Astrocyte of the cerebellum (primary cell): ENCODE data around the gene KCNIP4.

Experiments
- DNase-seq: peaks from one replicate; pipeline ENCODE4 v3.0.0-alpha.2; 2011; ENCODE audit warnings: low read depth
- H3K4me3 ChIP-seq: 2 replicates; pipeline ENCODE4 v1.5.1; 2011; ENCODE audit warnings: mild to moderate bottlenecking, low read depth, low read length, moderate library complexity
- CTCF ChIP-seq: IDR thresholded peaks from 2 replicates; pipeline ENCODE4 v1.5.1; 2012; ENCODE audit warnings: low read length, low read depth, moderate library complexity, mild to moderate bottlenecking; ENCODE audit errors: missing control alignments
- in situ Hi-C: cut with HindIII; loops from 2 replicates; pipeline ENCODE4 v1.10.0; 2017; ENCODE audit warnings: low sequenced_read_pairs

Gene KCNIP4

GRCh38 chr4:20698382-20698781, 1250.2 kb downstream of the KCNIP4 start:
- no peak for TF ChIP-seq CTCF
- DNase-seq: no peak
- H3K4me3 ChIP-seq: no peak overlapping the region
- in situ Hi-C loops: no loop called here

DNA sequence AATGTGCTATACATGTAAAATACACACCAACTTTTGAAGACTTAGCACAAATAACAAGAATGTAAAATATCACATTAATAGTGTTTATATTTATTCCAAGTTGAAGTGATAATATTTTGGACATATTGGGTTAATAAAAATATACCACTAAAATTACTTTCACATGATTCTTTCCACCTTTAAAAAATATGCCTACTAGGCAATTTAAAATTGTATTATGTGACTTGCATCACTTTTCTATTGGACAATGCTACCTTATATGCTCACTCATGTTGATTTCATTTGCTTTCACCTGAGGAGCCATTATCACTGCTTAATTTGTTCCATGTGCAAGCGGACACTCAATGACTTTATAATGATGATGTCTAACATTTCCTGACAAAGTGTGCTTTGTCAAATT, 1251.8 kb downstream of the KCNIP4 start:
- in situ Hi-C loops: no loop called here
- DNase-seq: no peak
- no peak overlapping the region for H3K4me3 ChIP-seq
- TF ChIP-seq CTCF: no peak

DNA sequence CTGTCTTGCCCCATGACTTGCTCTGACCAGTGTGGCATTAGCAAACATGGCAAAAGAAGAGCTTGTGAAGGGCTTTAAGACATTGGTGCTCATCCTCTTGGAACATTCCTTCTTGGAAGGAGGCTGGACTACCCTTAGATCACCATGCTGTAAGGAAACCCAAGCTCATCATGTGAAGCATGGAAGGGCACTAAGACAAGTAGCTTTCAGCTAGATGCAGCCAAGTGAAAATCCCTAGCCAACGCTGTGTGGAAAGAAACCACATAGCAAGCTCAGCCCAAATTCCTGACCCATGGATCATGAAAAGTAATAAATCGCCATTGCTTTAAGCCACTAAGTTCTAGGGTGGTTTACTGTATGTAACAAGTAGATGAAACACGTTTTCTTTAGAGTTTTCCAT, 1260.7 kb downstream of the KCNIP4 start:
- no peak for TF ChIP-seq CTCF
- no peak overlapping the region for H3K4me3 ChIP-seq
- peak; percentile 75 for DNase-seq
- in situ Hi-C loops: no loop called here

DNA sequence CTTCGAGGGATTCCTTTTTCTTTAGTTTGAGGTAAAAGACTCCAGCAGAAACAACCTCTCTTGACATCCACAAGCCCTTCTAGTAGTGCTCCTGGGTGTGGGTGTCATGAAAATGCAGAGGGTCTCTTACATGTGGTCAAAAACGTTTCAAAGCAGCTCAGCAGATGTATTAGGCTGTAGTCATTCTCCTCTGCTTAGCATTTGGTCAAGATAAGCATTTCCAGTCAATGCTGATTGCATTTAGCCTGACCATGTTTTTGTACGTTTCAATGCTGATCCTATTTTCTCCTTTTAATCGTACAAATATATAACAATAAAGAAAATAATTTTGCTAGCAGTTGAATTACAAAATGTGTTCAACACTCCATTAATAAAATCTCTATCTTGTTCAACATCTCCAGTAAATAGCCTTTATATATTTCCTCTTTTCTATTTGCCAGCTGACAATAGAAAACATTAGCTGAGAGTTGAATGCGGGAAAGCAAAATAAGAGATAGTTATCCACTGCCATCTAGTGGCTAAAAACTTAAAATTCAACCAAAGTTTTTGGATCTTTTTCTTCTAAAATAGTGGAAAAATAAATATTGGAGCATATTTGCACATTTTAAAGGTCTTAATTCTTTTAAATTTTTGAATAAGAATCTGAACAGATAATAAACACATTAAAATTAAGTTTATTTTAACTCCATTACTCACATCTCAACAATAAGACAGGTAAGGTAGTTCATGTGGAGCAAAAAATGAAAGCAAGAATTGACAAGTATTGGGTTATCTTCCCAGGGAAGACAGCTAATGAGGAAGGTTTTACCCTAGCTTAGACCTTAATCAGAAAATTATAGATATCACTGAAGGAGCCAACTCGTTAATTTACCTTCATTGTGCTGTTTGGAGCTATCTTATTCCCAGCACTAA, 1263.5 kb downstream of the KCNIP4 start:
- peak; percentile 17 for TF ChIP-seq CTCF
- DNase-seq: peak; percentile 11
- H3K4me3 ChIP-seq: no peak overlapping the region
- in situ Hi-C loops: no loop called here

DNA sequence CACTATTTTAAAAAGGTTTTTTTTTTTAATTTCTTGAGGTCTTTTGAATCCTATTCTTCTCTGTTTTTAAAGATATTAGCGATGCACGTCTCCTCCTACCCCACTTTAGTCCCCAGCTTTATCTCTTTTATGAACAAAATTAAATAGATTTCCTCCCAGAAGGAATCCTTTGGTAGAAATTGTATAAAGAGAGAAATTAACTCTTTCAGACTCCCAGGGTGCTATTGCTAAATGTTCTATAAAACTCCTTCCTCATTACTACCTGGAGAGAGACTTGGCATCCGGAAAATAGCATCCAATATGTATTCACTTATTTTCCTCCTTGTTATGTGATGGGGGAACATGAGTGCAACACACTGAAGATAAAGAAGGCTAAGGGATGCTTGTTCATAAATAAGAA, 1264.8 kb downstream of the KCNIP4 start:
- no peak for TF ChIP-seq CTCF
- in situ Hi-C loops: no loop called here
- DNase-seq: no peak
- H3K4me3 ChIP-seq: no peak overlapping the region

GRCh38 chr4:20682853-20683252, 1265.7 kb downstream of the KCNIP4 start:
- no peak overlapping the region for H3K4me3 ChIP-seq
- in situ Hi-C loops: no loop called here
- no peak for DNase-seq
- no peak for TF ChIP-seq CTCF
